K562 (cell line): ENCODE measurements around the gene CUEDC2. TPM values are rescaled to one million over a fixed set of nuclear protein-coding genes. Genes with fewer than 3 reads are reported as not detected.

Source experiments
- ATAC-seq: fragments of 200-7000 bp; cut with Tn5 transposase; 3 replicates; pipeline ENCODE4 v1.9.1; 2020; ENCODE audit warnings: moderate library complexity
- BruUV-seq: library from RNA; stranded (reverse); fragments of 400-500 nt; replicated peaks from 2 replicates; lab custom pipeline; 2021; lab: Mats Ljungman, UMichigan
- CTCF ChIA-PET: fragments of 300-600 bp; formaldehyde crosslinking; extraction: SDS; loops from one replicate; lab custom pipeline; 2021; ENCODE audit warnings: low intra/inter-chr PET ratio; lab: Yijun Ruan, JAX
- POLR2A ChIA-PET: fragments of 300-600, 350-650 bp; sonication (Branson Sonifier 250); formaldehyde crosslinking; extraction: SDS; loops from one replicate; lab custom pipeline; 2021; ENCODE audit warnings: antibody characterized with exemption, inconsistent platforms; lab: Yijun Ruan, JAX
- DNase-seq, 4 experiments: peaks; one replicate each; pipeline versions ENCODE4 v3.0.0 to v3.0.0-alpha.2; 2011 to 2018; ENCODE audit warnings: low spot score in 3 of 4, mixed read lengths in 3 of 4; ENCODE audit errors: extremely low read depth in 1 of 4
- FAIRE-seq: peaks from 2 replicates; lab custom pipeline; 2011; peaks lifted over from hg19 to GRCh38; lab: Jason Lieb, UNC
- H2AFZ ChIP-seq: 2 replicates; pipeline ENCODE4 v1.6.0; 2011; ENCODE audit warnings: low read depth, low read length, control low read depth, inconsistent platforms
- H3K27ac ChIP-seq: fragments of 200-600 bp; 3 replicates; pipeline ENCODE4 v1.8.0; 2011; ENCODE audit warnings: low read depth, mild to moderate bottlenecking, control low read depth, inconsistent platforms, low read length, moderate library complexity, mixed read lengths; ENCODE audit errors: extremely low read depth
- H3K27me3 ChIP-seq, 2 experiments: fragments of 300-600 bp in 1 of 2; 2 replicates in 1 of 2; 3 replicates in 1 of 2; pipeline versions ENCODE4 v1.6.0 to v1.8.0; 2011; ENCODE audit warnings: inconsistent platforms in 2 of 2, low read length in 2 of 2, mild to moderate bottlenecking in 1 of 2, mixed read lengths in 1 of 2, moderate library complexity in 1 of 2; ENCODE audit not compliant: control insufficient read depth in 2 of 2, insufficient read depth in 2 of 2
- H3K36me3 ChIP-seq: fragments of 300-600 bp; 3 replicates; pipeline ENCODE4 v1.8.0; 2011; ENCODE audit warnings: mild to moderate bottlenecking, low read length, inconsistent platforms; ENCODE audit not compliant: control insufficient read depth, insufficient read depth
- H3K4me1 ChIP-seq, 2 experiments: fragments of 200-600 bp in 1 of 2; replicated peaks in 1 of 2; 2 replicates in 1 of 2; 3 replicates in 1 of 2; pipeline versions ENCODE4 v1.5.1 to v1.8.0; 2011; ENCODE audit warnings: inconsistent platforms in 2 of 2, low read length in 2 of 2, mild to moderate bottlenecking in 1 of 2, mixed read lengths in 1 of 2, moderate library complexity in 1 of 2; ENCODE audit not compliant: control insufficient read depth in 2 of 2, insufficient read depth in 2 of 2
- H3K4me2 ChIP-seq: 2 replicates; pipeline ENCODE4 v1.6.1; 2011; ENCODE audit warnings: low read length, control low read depth, inconsistent platforms, mixed read lengths; ENCODE audit not compliant: insufficient read depth
- H3K4me3 ChIP-seq: fragments of 200-600 bp; sonication (generic), shearing (Covaris generic); 2 replicates; pipeline ENCODE4 v1.5.1; 2016; ENCODE audit warnings: control low read depth, inconsistent platforms
- H3K79me2 ChIP-seq: fragments of 200-600 bp; 3 replicates; pipeline ENCODE4 v1.8.0; 2011; ENCODE audit warnings: low read length, inconsistent platforms; ENCODE audit not compliant: control insufficient read depth, insufficient read depth
- H3K9ac ChIP-seq, 2 experiments: 2 replicates each; pipeline versions ENCODE4 v1.6.0 to v1.6.1; 2011; ENCODE audit warnings: low read depth in 2 of 2, low read length in 2 of 2, control low read depth in 1 of 2, inconsistent platforms in 1 of 2, mild to moderate bottlenecking in 1 of 2, mixed read lengths in 1 of 2; ENCODE audit not compliant: insufficient read depth in 1 of 2
- H3K9me1 ChIP-seq: one replicate; pipeline ENCODE4 v1.6.0; 2011; ENCODE audit warnings: inconsistent platforms, mild to moderate bottlenecking, low read length, moderate library complexity; ENCODE audit not compliant: control insufficient read depth, insufficient read depth
- H3K9me3 ChIP-seq: replicated peaks from 2 replicates; pipeline ENCODE4 v1.5.1; 2011; ENCODE audit warnings: low read depth, low read length, inconsistent platforms; ENCODE audit not compliant: control insufficient read depth, insufficient read depth
- H4K20me1 ChIP-seq: replicated peaks from 2 replicates; pipeline ENCODE4 v1.6.1; 2011; ENCODE audit warnings: low read length, inconsistent platforms, mixed read lengths; ENCODE audit not compliant: control insufficient read depth, insufficient read depth
- GATAD2B ChIP-seq: fragments of 450-650 bp; IDR thresholded peaks from 2 replicates; pipeline ENCODE4 v1.6.1; 2017; ENCODE audit warnings: mild to moderate bottlenecking, borderline replicate concordance
- HNRNPK ChIP-seq: fragments of 200-400 bp; formaldehyde crosslinking; IDR thresholded peaks from one replicate; pipeline ENCODE4 v1.6.1; 2018; ENCODE audit warnings: mild to moderate bottlenecking, low read depth, low read length; ENCODE audit not compliant: poor library complexity, severe bottlenecking
- HNRNPUL1 ChIP-seq: fragments of 200-400 bp; formaldehyde crosslinking; IDR thresholded peaks from 2 replicates; pipeline ENCODE4 v1.6.1; 2017; ENCODE audit warnings: low read length
- KHSRP ChIP-seq: fragments of 450-650 bp; IDR thresholded peaks from 2 replicates; pipeline ENCODE4 v1.6.1; 2017
- MXI1 ChIP-seq: IDR thresholded peaks from 2 replicates; pipeline ENCODE4 v1.6.1; 2011; ENCODE audit warnings: low read depth, mild to moderate bottlenecking, improper control_type of control experiment, low read length
- RFX5 ChIP-seq: IDR thresholded peaks from 2 replicates; pipeline ENCODE4 v1.6.1; 2011; ENCODE audit warnings: low read depth, mild to moderate bottlenecking, improper control_type of control experiment, low read length
- SP1 ChIP-seq: sonication (generic); formaldehyde crosslinking; IDR thresholded peaks from 2 replicates; pipeline ENCODE4 v1.8.1; 2022; ENCODE audit warnings: mild to moderate bottlenecking, missing genetic modification reagents
- ZNF764 ChIP-seq: fragments of 250-450 bp; sonication (Bioruptor Pico); IDR thresholded peaks from 2 replicates; pipeline ENCODE4 v1.4.0; 2020; ENCODE audit warnings: low read depth, mild to moderate bottlenecking, moderate library complexity
- WGBS: fragments of 100-300 bp; shearing (Covaris generic); methylation state at CpG from one replicate; pipeline ENCODE4 v1.1.6; 2016; ENCODE audit warnings: low coverage, mixed read lengths; ENCODE audit not compliant: insufficient coverage; ENCODE audit errors: missing lambda C conversion rate; 5-methylcytosine and 5-hydroxymethylcytosine counted together
- in situ Hi-C: fragments of 300-500 bp; cut with MboI; formaldehyde crosslinking; loops from 4 replicates; pipeline ENCODE4 v1.15.0; 2018; ENCODE audit warnings: inconsistent platforms, mixed read lengths
- intact Hi-C: fragments of 100-400 bp; cut with micrococcal nuclease; formaldehyde crosslinking; loops from 2 replicates; pipeline ENCODE4 v1.14.2; 2022
- polyA plus RNA-seq, 8 experiments: library from polyadenylated mRNA; depleted of rRNA in 4 of 8; stranded (reverse) in 5 of 8; unstranded in 3 of 8; fragments of >200 nt; fragmentation: Nextera tagmentation in 2 of 8; fragmentation: Illumina TruSeq in 1 of 8; extraction: Ambion mirVana in 2 of 8; extraction: Trizol in 1 of 8; gene quantifications; 2 replicates each; pipeline versions ENCODE4 v1.2.1 to v1.2.3, GENCODE V29; 2011 to 2014; ENCODE audit warnings: inconsistent platforms in 1 of 8, missing spikeins in 1 of 8
- total RNA-seq, 7 experiments: library from RNA; depleted of rRNA in 6 of 7; stranded (reverse); fragments of >200 nt in 6 of 7; fragmentation: Illumina TruSeq in 2 of 7; extraction: Trizol in 2 of 7; gene quantifications; 2 replicates each; pipeline versions ENCODE4 v1.2.1 to v1.2.3, GENCODE V29; 2011 to 2021; ENCODE audit warnings: low replicate concordance in 1 of 7
- TF ChIP-seq, protein P1 (sequence below): fragments of 450-650 bp; IDR thresholded peaks from 2 replicates; pipeline ENCODE4 v1.6.1; 2017; ENCODE audit warnings: mild to moderate bottlenecking, moderate library complexity
- TF ChIP-seq, protein P2 (sequence below): sonication (generic); formaldehyde crosslinking; IDR thresholded peaks from 2 replicates; pipeline ENCODE4 v1.8.0; 2023; ENCODE audit warnings: mild to moderate bottlenecking, missing genetic modification reagents

Gene CUEDC2
- total and polyA plus RNA-seq, 9 of the 15 experiments (the other 6 are each of a cell fraction or from before 2014, with no cell fraction given) = 8.5 to 48.9 (median 27.4) TPM

DNA sequence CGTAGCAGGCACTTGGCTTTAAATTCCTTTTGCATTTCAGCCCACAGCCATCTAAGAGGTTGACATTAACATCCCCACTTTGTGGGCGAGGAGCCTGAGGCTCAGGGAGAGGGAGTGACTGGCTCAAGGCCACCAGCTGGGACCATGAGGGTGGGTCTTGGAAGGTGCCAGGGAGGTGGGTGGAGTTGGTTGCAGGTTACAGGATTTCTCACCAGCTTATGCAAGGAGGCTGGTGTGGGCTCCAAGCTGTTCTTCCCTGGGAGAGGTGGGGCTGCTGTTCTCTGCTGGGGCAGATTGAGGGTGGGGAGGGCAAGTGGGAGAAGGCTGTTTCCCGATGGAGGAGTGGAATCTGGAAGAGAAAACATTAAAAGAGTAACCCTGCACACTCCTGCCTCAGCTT is 33.1 kb upstream of the CUEDC2 start:
- no peaks in the 10 kb centered on the region for H3K79me2 ChIP-seq
- TF ChIP-seq SP1 (CRISPR knock-in tag) = no peak
- TF ChIP-seq HNRNPUL1 = no peak
- TF ChIP-seq GATAD2B = no peak
- TF ChIP-seq HNRNPK = no peak
- TF ChIP-seq ZNF764 = no peak
- TF ChIP-seq, protein P1, sequence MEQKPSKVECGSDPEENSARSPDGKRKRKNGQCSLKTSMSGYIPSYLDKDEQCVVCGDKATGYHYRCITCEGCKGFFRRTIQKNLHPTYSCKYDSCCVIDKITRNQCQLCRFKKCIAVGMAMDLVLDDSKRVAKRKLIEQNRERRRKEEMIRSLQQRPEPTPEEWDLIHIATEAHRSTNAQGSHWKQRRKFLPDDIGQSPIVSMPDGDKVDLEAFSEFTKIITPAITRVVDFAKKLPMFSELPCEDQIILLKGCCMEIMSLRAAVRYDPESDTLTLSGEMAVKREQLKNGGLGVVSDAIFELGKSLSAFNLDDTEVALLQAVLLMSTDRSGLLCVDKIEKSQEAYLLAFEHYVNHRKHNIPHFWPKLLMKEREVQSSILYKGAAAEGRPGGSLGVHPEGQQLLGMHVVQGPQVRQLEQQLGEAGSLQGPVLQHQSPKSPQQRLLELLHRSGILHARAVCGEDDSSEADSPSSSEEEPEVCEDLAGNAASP = no peak
- TF ChIP-seq RFX5 = no peak
- TF ChIP-seq, protein P2, sequence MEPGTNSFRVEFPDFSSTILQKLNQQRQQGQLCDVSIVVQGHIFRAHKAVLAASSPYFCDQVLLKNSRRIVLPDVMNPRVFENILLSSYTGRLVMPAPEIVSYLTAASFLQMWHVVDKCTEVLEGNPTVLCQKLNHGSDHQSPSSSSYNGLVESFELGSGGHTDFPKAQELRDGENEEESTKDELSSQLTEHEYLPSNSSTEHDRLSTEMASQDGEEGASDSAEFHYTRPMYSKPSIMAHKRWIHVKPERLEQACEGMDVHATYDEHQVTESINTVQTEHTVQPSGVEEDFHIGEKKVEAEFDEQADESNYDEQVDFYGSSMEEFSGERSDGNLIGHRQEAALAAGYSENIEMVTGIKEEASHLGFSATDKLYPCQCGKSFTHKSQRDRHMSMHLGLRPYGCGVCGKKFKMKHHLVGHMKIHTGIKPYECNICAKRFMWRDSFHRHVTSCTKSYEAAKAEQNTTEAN (CRISPR knock-in tag) = no peak
- TF ChIP-seq KHSRP = no peak
- TF ChIP-seq MXI1 = no peak
- ChIA-PET CTCF (no interaction called here), POLR2A (interaction anchor here (0.8 to 1.2 kb wide), 3 partner anchors 14 to 24 kb away, joined by 3 to 4 read pairs (median 4); partner anchors contain the start of gene C10orf95)
- intact Hi-C loops = no loop called here
- no peaks in the 10 kb centered on the region for H3K27me3 ChIP-seq
- H3K4me2 ChIP-seq = no peak overlapping the region
- FAIRE-seq (no peak), ATAC-seq (no peak), DNase-seq (no peak)
- no peak overlapping the region for H3K9ac ChIP-seq
- peaks cover 23 to 40% of the 10 kb centered on the region in 2 experiments for H3K4me1 ChIP-seq
- no peaks in the 10 kb centered on the region for H3K9me1 ChIP-seq
- no peak overlapping the region for H3K27ac ChIP-seq
- H3K9me3 ChIP-seq = no peaks in the 10 kb centered on the region
- no peak overlapping the region for H2AFZ ChIP-seq
- H3K36me3 ChIP-seq = no peaks in the 10 kb centered on the region
- in situ Hi-C loops = no loop called here
- H3K4me3 ChIP-seq = no peak overlapping the region
- BruUV-seq = no TSS peak
- 57% methylated on average over 2 of the region's 3 CpGs for WGBS
- no peaks in the 10 kb centered on the region for H4K20me1 ChIP-seq
